Type B pancreatic cell (in vitro differentiated cells): ENCODE measurements around the gene DDIT4. TPM values are rescaled to one million over a fixed set of nuclear protein-coding genes. Genes with fewer than 3 reads are reported as not detected.

Experiments
- DNase-seq: peaks from one replicate; pipeline ENCODE4 v3.0.0; 2021; ENCODE audit warnings: mixed read lengths; ENCODE audit not compliant: unreplicated experiment; ENCODE audit errors: extremely low spot score
- H3K27ac Mint-ChIP-seq: 2 replicates; pipeline ENCODE4 v1.8.0; 2021; ENCODE audit warnings: mild to moderate bottlenecking, mixed read lengths
- H3K27me3 Mint-ChIP-seq: 2 replicates; pipeline ENCODE4 v1.8.0; 2021; ENCODE audit warnings: mixed read lengths
- H3K36me3 Mint-ChIP-seq: 2 replicates; pipeline ENCODE4 v1.8.0; 2021; ENCODE audit warnings: mixed read lengths
- H3K4me1 Mint-ChIP-seq: one replicate; pipeline ENCODE4 v1.8.0; 2021; ENCODE audit warnings: mixed read lengths; ENCODE audit not compliant: unreplicated experiment
- H3K4me3 Mint-ChIP-seq: 2 replicates; pipeline ENCODE4 v1.8.0; 2021; ENCODE audit warnings: mild to moderate bottlenecking, mixed read lengths
- H3K9me3 Mint-ChIP-seq: 2 replicates; pipeline ENCODE4 v1.8.0; 2021; ENCODE audit warnings: mixed read lengths
- CTCF ChIP-seq: fragments of 200-600 bp; sonication (generic); conservative IDR thresholded peaks from 2 replicates; pipeline ENCODE4 v1.5.0; 2021; ENCODE audit warnings: antibody characterized with exemption, mild to moderate bottlenecking
- total RNA-seq: library from RNA; stranded (reverse); gene quantifications from 2 replicates; pipeline ENCODE4 v1.2.1, GENCODE V29; 2021; ENCODE audit warnings: low replicate concordance

DDIT4 gene
- total RNA-seq, 1 donor from 2014 or later, result 95.9 TPM

- TF ChIP-seq CTCF, result peak; percentile 69
- H3K9me3 Mint-ChIP-seq, result no peaks in the 10 kb centered on the region
- no peaks in the 10 kb centered on the region for H3K27me3 Mint-ChIP-seq
- no peak for DNase-seq
- peak overlapping the region; percentile 81 for H3K27ac Mint-ChIP-seq
- peaks cover 13% of the 10 kb centered on the region for H3K36me3 Mint-ChIP-seq
- H3K4me3 Mint-ChIP-seq, result peak overlapping the region; percentile 96
- H3K4me1 Mint-ChIP-seq, result peaks cover 51% of the 10 kb centered on the region
Measured at GRCh38 chr10:72274730-72275350, 1.1 kb downstream of the DDIT4 start.

GRCh38 chr10:72275351-72276012 is 1.8 kb downstream of the DDIT4 start:
- peak overlapping the region; percentile 81 for H3K27ac Mint-ChIP-seq
- H3K4me1 Mint-ChIP-seq, result peaks cover 48% of the 10 kb centered on the region
- H3K9me3 Mint-ChIP-seq, result no peaks in the 10 kb centered on the region

GRCh38 chr10:72276013-72276387 is 2.3 kb downstream of the DDIT4 start:
- Mint-ChIP-seq H3K4me1 (peaks cover 43% of the 10 kb centered on the region), H3K27ac (peak overlapping the region; percentile 81), H3K27me3 (no peaks in the 10 kb centered on the region), H3K9me3 (no peaks in the 10 kb centered on the region), H3K4me3 (peak overlapping the region; percentile 96), H3K36me3 (peaks cover 13% of the 10 kb centered on the region)
- DNase-seq, result no peak
- no peak for TF ChIP-seq CTCF

More at GRCh38 chr10:72275351-72276012, 1.8 kb downstream of the DDIT4 start:
- no peak for DNase-seq
- no peak for TF ChIP-seq CTCF
- Mint-ChIP-seq H3K27me3 (no peaks in the 10 kb centered on the region), H3K4me3 (peak overlapping the region; percentile 96), H3K36me3 (peaks cover 13% of the 10 kb centered on the region)

GRCh38 chr10:72276421-72277339 is 3.0 kb downstream of the DDIT4 start:
- TF ChIP-seq CTCF, result no peak
- no peaks in the 10 kb centered on the region for H3K27me3 Mint-ChIP-seq
- no peaks in the 10 kb centered on the region for H3K9me3 Mint-ChIP-seq
- H3K36me3 Mint-ChIP-seq, result peaks cover 13% of the 10 kb centered on the region
- DNase-seq, result no peak
- peak overlapping the region; percentile 81 for H3K27ac Mint-ChIP-seq
- H3K4me1 Mint-ChIP-seq, result peaks cover 40% of the 10 kb centered on the region
- H3K4me3 Mint-ChIP-seq, result peak overlapping the region; percentile 96

- Mint-ChIP-seq H3K36me3 (peaks cover 13% of the 10 kb centered on the region), H3K4me3 (no peak overlapping the region), H3K27ac (no peak overlapping the region), H3K4me1 (peaks cover 34% of the 10 kb centered on the region), H3K27me3 (no peaks in the 10 kb centered on the region), H3K9me3 (no peaks in the 10 kb centered on the region)
- TF ChIP-seq CTCF, result no peak
- DNase-seq, result no peak
Measured at GRCh38 chr10:72277340-72277995, 3.7 kb downstream of the DDIT4 start.
